SH-SY5Y (cell line): ENCODE measurements around the gene TM9SF4.

Source experiments
- GATA2 ChIP-seq: IDR thresholded peaks from 2 replicates; pipeline ENCODE4 v1.6.1; 2011; ENCODE audit warnings: mild to moderate bottlenecking, low read depth, low read length
- GATA3 ChIP-seq: IDR thresholded peaks from 2 replicates; pipeline ENCODE4 v1.6.1; 2011; ENCODE audit warnings: low read depth, mild to moderate bottlenecking, low read length, moderate library complexity

DNA sequence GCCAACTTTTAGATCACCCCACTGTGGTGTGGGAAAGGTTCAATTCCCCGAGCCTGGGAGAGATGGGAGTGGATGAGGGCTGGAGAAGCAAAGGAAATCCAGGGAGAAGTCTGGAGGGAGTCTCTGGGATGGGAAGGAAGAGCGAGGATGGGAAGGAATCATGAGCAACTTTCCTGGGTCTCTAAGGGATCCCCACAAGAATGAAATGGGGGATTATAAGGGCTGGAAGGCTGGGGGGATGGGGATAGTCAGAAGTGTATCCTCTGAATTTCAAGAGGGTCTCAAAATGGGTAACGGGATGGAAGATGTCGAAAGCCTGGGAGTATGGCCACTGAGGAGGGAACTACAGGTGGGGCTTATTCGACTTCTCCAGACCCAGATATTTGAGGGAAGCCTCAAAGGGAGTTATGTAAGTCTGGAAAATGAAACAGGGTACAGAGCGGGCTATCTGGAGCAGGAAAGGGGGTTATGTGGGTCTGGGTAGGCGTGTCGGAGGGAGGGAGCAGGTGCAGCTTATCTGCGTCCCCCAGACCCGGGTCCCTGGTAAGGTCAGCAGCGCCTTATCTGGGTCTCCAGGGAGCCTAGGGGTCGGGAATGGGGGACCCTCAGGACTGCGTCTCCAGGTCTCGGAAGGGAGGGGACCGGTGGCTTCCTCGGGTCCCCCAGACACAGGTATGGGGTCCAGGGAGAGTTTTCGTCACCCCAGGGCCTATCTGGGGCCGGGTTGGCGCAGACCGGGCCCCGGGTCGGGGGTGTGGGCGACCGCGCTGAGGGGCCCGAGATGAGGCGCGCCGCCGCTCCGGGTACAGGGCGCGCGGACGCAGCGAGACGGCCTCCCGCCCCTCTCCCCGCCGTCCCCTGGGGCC is 97.5 kb downstream of the TM9SF4 start:
- TF ChIP-seq GATA2 (no peak), GATA3 (no peak)
